HEK293T (cell line): Measurements from ENCODE around the gene INPP4A.

Experiments
- BHLHE40 ChIP-seq: fragments of 450-650 bp; IDR thresholded peaks from 2 replicates; pipeline ENCODE4 v1.6.1; 2016; ENCODE audit warnings: mild to moderate bottlenecking, moderate library complexity, borderline replicate concordance
- FOXK2 ChIP-seq: fragments of 450-650 bp; IDR thresholded peaks from 2 replicates; pipeline ENCODE4 v1.6.1; 2016; ENCODE audit warnings: mild to moderate bottlenecking
- FOXM1 ChIP-seq: fragments of 450-650 bp; IDR thresholded peaks from 2 replicates; pipeline ENCODE4 v1.6.1; 2017; ENCODE audit warnings: mild to moderate bottlenecking, borderline replicate concordance
- TARDBP ChIP-seq: fragments of 450-650 bp; IDR thresholded peaks from 2 replicates; pipeline ENCODE4 v1.6.1; 2016

DNA sequence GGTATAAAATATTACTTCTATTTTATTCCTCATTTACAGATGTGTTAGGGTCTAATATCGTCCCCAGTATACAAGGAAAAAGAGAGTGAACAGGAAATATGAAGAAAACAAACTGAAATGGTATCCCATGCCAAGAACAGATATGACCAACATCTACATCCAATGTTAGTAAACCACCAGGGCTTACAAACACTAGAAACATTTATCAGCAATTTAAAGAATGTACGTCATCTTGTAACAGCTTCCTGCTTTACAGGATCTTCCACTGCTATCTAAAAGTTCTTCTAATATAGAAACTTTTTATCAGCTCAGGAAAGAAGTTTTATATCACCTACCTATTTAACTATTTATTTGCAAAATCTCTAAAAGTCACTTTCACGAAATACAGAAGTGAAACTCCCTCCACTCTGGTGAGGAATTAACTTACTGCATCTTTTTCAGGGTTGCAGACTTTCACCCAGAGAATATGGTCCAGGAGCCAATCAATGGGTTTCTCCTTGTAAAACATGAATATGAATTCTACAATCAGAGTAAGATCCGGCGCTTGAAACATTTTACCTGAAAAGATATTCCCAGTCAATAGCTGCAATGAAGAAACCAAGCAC, 198.9 kb downstream of the INPP4A start:
- TF ChIP-seq FOXK2, result no peak
- no peak for TF ChIP-seq BHLHE40
- no peak for TF ChIP-seq FOXM1
- TF ChIP-seq TARDBP, result no peak
